PC-9 (cell line): ENCODE results near the gene MKI67.

Source experiments
- CTCF ChIP-seq: fragments of 200-600 bp; sonication (generic); conservative IDR thresholded peaks from 2 replicates; pipeline ENCODE4 v1.6.1; 2017; ENCODE audit warnings: mixed run types, antibody characterized with exemption, mild to moderate bottlenecking, moderate library complexity
- EZH2 ChIP-seq: fragments of 200-600 bp; sonication (generic); IDR thresholded peaks from 2 replicates; pipeline ENCODE4 v1.8.0; 2017; ENCODE audit warnings: antibody characterized with exemption, low read depth

GRCh38 chr10:128087884-128088709, 38.1 kb downstream of the MKI67 start:
- no peak; the same call in 1 of the 2 replicates for TF ChIP-seq CTCF
- no peak for TF ChIP-seq EZH2
